Endothelial cell (in vitro differentiated cells): Measurements from ENCODE around the gene PABPN1L. TPM values are rescaled to one million over a fixed set of nuclear protein-coding genes. Genes with fewer than 3 reads are reported as not detected.

Experiments
- DNase-seq: peaks from one replicate; pipeline ENCODE4 v3.0.0; 2021; ENCODE audit warnings: low spot score
- H3K27ac Mint-ChIP-seq: one replicate; pipeline ENCODE4 v1.8.0; 2021; ENCODE audit warnings: mixed read lengths, inconsistent platforms; ENCODE audit not compliant: unreplicated experiment
- H3K27me3 Mint-ChIP-seq: one replicate; pipeline ENCODE4 v1.8.0; 2021; ENCODE audit warnings: mild to moderate bottlenecking, moderate library complexity, mixed read lengths, inconsistent platforms; ENCODE audit not compliant: unreplicated experiment
- H3K36me3 Mint-ChIP-seq: one replicate; pipeline ENCODE4 v1.8.0; 2021; ENCODE audit warnings: mild to moderate bottlenecking, low read depth, mixed read lengths, inconsistent platforms; ENCODE audit not compliant: unreplicated experiment
- H3K4me1 Mint-ChIP-seq: one replicate; pipeline ENCODE4 v1.8.0; 2021; ENCODE audit warnings: mild to moderate bottlenecking, mixed read lengths, inconsistent platforms; ENCODE audit not compliant: unreplicated experiment
- H3K4me3 Mint-ChIP-seq: one replicate; pipeline ENCODE4 v1.8.0; 2021; ENCODE audit warnings: mild to moderate bottlenecking, mixed read lengths, inconsistent platforms; ENCODE audit not compliant: unreplicated experiment
- H3K9me3 Mint-ChIP-seq: one replicate; pipeline ENCODE4 v1.8.0; 2021; ENCODE audit warnings: mixed read lengths, inconsistent platforms; ENCODE audit not compliant: unreplicated experiment
- CTCF ChIP-seq: fragments of 200-600 bp; sonication (generic); IDR thresholded peaks from one replicate; pipeline ENCODE4 v1.5.0; 2021; ENCODE audit warnings: antibody characterized with exemption; ENCODE audit not compliant: unreplicated experiment
- total RNA-seq: library from RNA; stranded (reverse); fragmentation: NEBNext Ultra II Directional; extraction: Animal tissue kit (Norgen Biotek cat#: 25700); gene quantifications from one replicate; pipeline ENCODE4 v1.2.1, GENCODE V29; 2021; ENCODE audit not compliant: unreplicated experiment

Gene PABPN1L
- total RNA-seq, 1 donor from 2014 or later: not detected

GRCh38 chr16:88878356-88878755 is 11.9 kb upstream of the PABPN1L start:
- Mint-ChIP-seq H3K27ac (no peak overlapping the region), H3K9me3 (no peaks in the 10 kb centered on the region), H3K4me3 (no peak overlapping the region), H3K36me3 (no peaks in the 10 kb centered on the region), H3K27me3 (peaks cover 3% of the 10 kb centered on the region), H3K4me1 (no peaks in the 10 kb centered on the region)
- no peak for TF ChIP-seq CTCF
- DNase-seq: no peak

DNA sequence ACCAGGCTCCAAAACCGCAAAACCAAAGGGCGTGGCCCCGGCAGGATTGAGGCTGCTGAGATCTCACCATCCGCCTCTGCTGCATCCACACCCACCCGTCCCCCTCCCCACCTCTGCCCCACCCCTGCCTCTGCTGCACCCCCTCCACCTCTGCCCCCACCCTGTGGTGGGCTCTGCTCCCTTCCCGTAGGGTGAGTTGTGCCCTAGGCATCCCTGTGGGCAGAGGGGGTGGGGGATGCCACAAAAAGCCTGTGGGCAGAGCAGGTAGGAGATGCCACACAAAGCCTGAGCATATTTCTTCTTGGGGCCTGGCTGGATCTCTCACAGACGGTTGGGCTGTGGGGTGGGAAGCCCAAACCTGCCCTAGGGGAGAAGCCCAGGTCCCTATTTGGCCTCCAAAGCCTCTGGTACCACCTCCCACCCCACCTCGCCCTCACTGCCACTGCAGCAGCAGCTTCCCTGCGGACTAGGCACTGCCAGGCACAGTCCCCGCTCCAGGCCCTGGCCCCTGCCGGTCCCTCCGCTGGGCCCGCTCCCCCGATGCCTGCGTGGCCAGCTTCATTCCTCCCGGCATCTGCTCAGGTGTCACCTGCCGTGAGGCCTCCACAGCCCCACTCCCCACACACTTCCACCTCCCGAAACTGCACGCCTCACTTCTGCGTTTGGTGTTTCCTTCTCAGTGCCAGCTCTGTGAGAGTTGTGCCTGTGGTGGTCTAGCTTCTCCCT is 11.3 kb upstream of the PABPN1L start:
- Mint-ChIP-seq H3K27me3 (peaks cover 3% of the 10 kb centered on the region), H3K27ac (no peak overlapping the region), H3K36me3 (no peaks in the 10 kb centered on the region), H3K9me3 (no peaks in the 10 kb centered on the region), H3K4me1 (no peaks in the 10 kb centered on the region), H3K4me3 (no peak overlapping the region)
- no peak for TF ChIP-seq CTCF
- no peak for DNase-seq

GRCh38 chr16:88876942-88877526 is 10.6 kb upstream of the PABPN1L start:
- Mint-ChIP-seq H3K36me3 (no peaks in the 10 kb centered on the region), H3K4me1 (no peaks in the 10 kb centered on the region)

DNA sequence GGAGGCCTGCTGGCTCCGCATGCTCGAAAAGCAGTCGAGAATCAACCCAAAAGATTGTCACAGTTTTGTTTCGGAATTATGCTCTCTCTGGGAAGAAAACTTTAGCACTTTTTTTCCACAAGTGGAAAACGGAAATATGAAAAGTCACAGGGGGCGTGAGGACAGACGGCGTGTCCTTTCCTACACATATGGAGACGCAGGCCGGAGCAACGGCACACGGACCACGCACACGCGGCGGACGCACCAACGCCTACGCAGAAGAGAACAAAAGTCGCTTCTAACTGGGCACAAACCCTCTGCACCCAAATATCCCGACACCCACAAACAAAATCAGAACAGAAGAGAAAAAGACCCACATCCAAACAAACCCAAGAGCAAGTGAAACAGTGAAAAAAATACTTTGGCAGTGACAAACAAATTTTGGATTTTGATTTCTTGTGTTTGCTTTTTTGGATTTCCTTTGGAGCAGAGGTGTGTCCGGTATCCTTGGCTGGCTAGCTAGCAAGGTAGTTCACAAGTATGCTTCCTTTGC is 9.3 kb upstream of the PABPN1L start:
- Mint-ChIP-seq H3K9me3 (no peaks in the 10 kb centered on the region), H3K36me3 (no peaks in the 10 kb centered on the region), H3K27ac (no peak overlapping the region), H3K27me3 (peaks cover 1% of the 10 kb centered on the region), H3K4me3 (no peak overlapping the region), H3K4me1 (no peaks in the 10 kb centered on the region)
- TF ChIP-seq CTCF: no peak
- DNase-seq: no peak

More at GRCh38 chr16:88876942-88877526, 10.6 kb upstream of the PABPN1L start:
- H3K4me3 Mint-ChIP-seq: no peak overlapping the region
- no peak overlapping the region for H3K27ac Mint-ChIP-seq
- H3K27me3 Mint-ChIP-seq: peaks cover 1% of the 10 kb centered on the region
- TF ChIP-seq CTCF: no peak
- H3K9me3 Mint-ChIP-seq: no peaks in the 10 kb centered on the region
- no peak for DNase-seq

- DNase-seq: no peak
- Mint-ChIP-seq H3K36me3 (no peaks in the 10 kb centered on the region), H3K27ac (no peak overlapping the region), H3K4me3 (no peak overlapping the region), H3K27me3 (peaks cover 1% of the 10 kb centered on the region), H3K4me1 (no peaks in the 10 kb centered on the region), H3K9me3 (no peaks in the 10 kb centered on the region)
- no peak for TF ChIP-seq CTCF
These were observed 8.6 kb upstream of the PABPN1L start for GRCh38 chr16:88874938-88875599.
